Measurements from ENCODE around the gene REXO1. TPM values are rescaled to one million over a fixed set of nuclear protein-coding genes. Genes with fewer than 3 reads are reported as not detected.

Gene REXO1
- total RNA-seq, 1 experiment from 2014 or later, result 52.1 TPM

DNA sequence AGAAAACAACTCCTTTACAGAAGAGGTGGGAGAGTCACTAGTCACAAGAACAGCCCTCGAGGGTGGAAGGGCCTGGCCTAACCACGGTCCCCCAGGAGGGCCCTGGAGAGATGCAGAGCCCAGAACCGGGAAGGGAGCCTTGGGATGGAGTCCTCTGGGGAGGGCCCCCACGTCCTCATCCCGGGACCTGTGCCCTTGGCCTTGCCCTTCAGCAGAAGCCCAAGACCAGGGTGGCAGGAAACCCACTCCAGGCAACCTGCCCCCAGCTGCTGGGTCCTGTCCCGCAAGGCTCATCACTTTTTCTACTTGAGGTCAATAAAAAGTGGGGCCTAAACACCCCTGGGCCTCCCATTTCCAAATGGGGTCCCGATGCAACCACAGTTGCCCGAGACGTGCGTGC lies 33.9 kb downstream of the REXO1 start:
- no peak overlapping the region for H3K4me3 ChIP-seq (ENCODE audit: low read depth in 2 of 2, low read length in 2 of 2)
- ATAC-seq, result no peak
- TF ChIP-seq TCF7L2 (IDR thresholded peaks at IDR 0.05; ENCODE audit: low read depth, low read length) (no peak), POLR2AphosphoS5 (IDR thresholded peaks at IDR 0.05; ENCODE audit: low read depth, low read length) (0 out of 2 replicates have a peak, but pooled peaks have one; percentile 25)
- ChIA-PET CTCF (interaction anchor here (0.8 kb wide), 1 partner anchor 11 kb away, joined by 4 read pairs; no protein-coding TSS in a partner anchor), POLR2A (interaction anchor here (0.6 kb wide), 2 partner anchors 25 to 36 kb away, joined by 9 to 14 read pairs; no protein-coding TSS in a partner anchor)
- no peaks in the 10 kb centered on the region for H3K36me3 ChIP-seq (ENCODE audit: control insufficient read depth, insufficient read depth, low read length)
- DNase-seq (ENCODE audit: low read depth, low spot score), result no peak
- H3K27ac ChIP-seq (ENCODE audit: low read length), result no peak overlapping the region
- no peaks in the 10 kb centered on the region for H3K27me3 ChIP-seq (ENCODE audit: control insufficient read depth, insufficient read depth, low read length)
- intact Hi-C loops (cut with micrococcal nuclease; ENCODE audit: unreplicated experiment), result no loop called here
- BruUV-seq (replicated peaks), result no TSS peak
- no peaks in the 10 kb centered on the region for H3K9me3 ChIP-seq (ENCODE audit: control insufficient read depth, insufficient read depth, low read depth, low read length)
- in situ Hi-C loops (cut with HindIII; ENCODE audit: low pct_unique_long_range_greater_than_20kb, low sequenced_read_pairs), result no loop called here
- H3K4me1 ChIP-seq (ENCODE audit: control insufficient read depth, insufficient read depth, low read length), result peaks cover 16% of the 10 kb centered on the region; the same call in 1 of the 2 replicates

GRCh38 chr19:1813192-1814182 lies 34.8 kb downstream of the REXO1 start:
- H3K27me3 ChIP-seq (ENCODE audit: control insufficient read depth, insufficient read depth, low read length), result no peaks in the 10 kb centered on the region
- ChIA-PET POLR2A (no interaction called here), CTCF (interaction anchor here (0.8 kb wide), 1 partner anchor 12 kb away, joined by 4 read pairs; no protein-coding TSS in a partner anchor)
- no peaks in the 10 kb centered on the region for H3K36me3 ChIP-seq (ENCODE audit: control insufficient read depth, insufficient read depth, low read length)
- no peaks in the 10 kb centered on the region for H3K9me3 ChIP-seq (ENCODE audit: control insufficient read depth, insufficient read depth, low read depth, low read length)
- H3K27ac ChIP-seq (ENCODE audit: low read length), result peak overlapping the region; percentile 86
- BruUV-seq (replicated peaks), result no TSS peak
- intact Hi-C loops (cut with micrococcal nuclease; ENCODE audit: unreplicated experiment) (no loop called here), in situ Hi-C loops (cut with HindIII; ENCODE audit: low pct_unique_long_range_greater_than_20kb, low sequenced_read_pairs) (no loop called here)
- ATAC-seq (no peak), DNase-seq (ENCODE audit: low read depth, low spot score) (no peak)
- H3K4me1 ChIP-seq (ENCODE audit: control insufficient read depth, insufficient read depth, low read length), result peaks cover 16% of the 10 kb centered on the region; the same call in 1 of the 2 replicates
- TF ChIP-seq CTCF (IDR thresholded peaks at IDR 0.05) (no peak), TCF7L2 (IDR thresholded peaks at IDR 0.05; ENCODE audit: low read depth, low read length) (no peak), SIN3A (IDR thresholded peaks at IDR 0.05; ENCODE audit: borderline replicate concordance, insufficient read depth, low read depth, low read length) (no peak), POLR2AphosphoS5 (IDR thresholded peaks at IDR 0.05; ENCODE audit: low read depth, low read length) (no peak), REST (IDR thresholded peaks at IDR 0.05; ENCODE audit: insufficient read depth in 1 of 2, low read depth in 2 of 2, low read length in 1 of 2) (no peak)
- H3K4me3 ChIP-seq (ENCODE audit: low read depth in 2 of 2, low read length in 2 of 2), result peak overlapping the region; percentile 54 to 71

All from Panc1 (cell line).